ENCODE data around the gene MMRN1.
"Not testable (repeated sequence)": the region's sequence is repeated elsewhere in the genome, so short reads cannot be mapped to it uniquely, and the experiment has no call there.

The MMRN1 gene

GRCh38 chr4:89889289-89889688 lies 5.4 kb upstream of the MMRN1 start:
- Histone ChIP-seq H3K4me3 (ENCODE audit: low read length) (no peak overlapping the region), H3K4me1 (ENCODE audit: control insufficient read depth, insufficient read depth, low read length) (no peaks in the 10 kb centered on the region), H3K36me3 (ENCODE audit: control insufficient read depth, insufficient read depth, low read length, severe bottlenecking) (no peaks in the 10 kb centered on the region), H3K9me3 (ENCODE audit: control insufficient read depth, low read length) (no peaks in the 10 kb centered on the region), H3K27me3 (replicated peaks; ENCODE audit: control insufficient read depth, insufficient read depth, low read length) (no peaks in the 10 kb centered on the region), H3K9ac (ENCODE audit: low read length) (no peak overlapping the region)
- no peak for DNase-seq (ENCODE audit: low read depth)

GRCh38 chr4:89897867-89898266 lies 3.2 kb downstream of the MMRN1 start:
- H3K36me3 ChIP-seq (ENCODE audit: control insufficient read depth, insufficient read depth, low read length, severe bottlenecking), result no peaks in the 10 kb centered on the region
- H3K27me3 ChIP-seq (replicated peaks; ENCODE audit: control insufficient read depth, insufficient read depth, low read length), result peaks cover 8% of the 10 kb centered on the region
- no peaks in the 10 kb centered on the region for H3K9me3 ChIP-seq (ENCODE audit: control insufficient read depth, low read length)
- no peak overlapping the region for H3K4me3 ChIP-seq (ENCODE audit: low read length)
- H3K4me1 ChIP-seq (ENCODE audit: control insufficient read depth, insufficient read depth, low read length), result no peaks in the 10 kb centered on the region
- no peak overlapping the region for H3K9ac ChIP-seq (ENCODE audit: low read length)
- no peak for DNase-seq (ENCODE audit: low read depth)

- Histone ChIP-seq H3K36me3 (ENCODE audit: control insufficient read depth, insufficient read depth, low read length, severe bottlenecking) (no peaks in the 10 kb centered on the region), H3K9me3 (ENCODE audit: control insufficient read depth, low read length) (no peaks in the 10 kb centered on the region), H3K4me3 (ENCODE audit: low read length) (no peak overlapping the region), H3K27me3 (replicated peaks; ENCODE audit: control insufficient read depth, insufficient read depth, low read length) (peaks cover 8% of the 10 kb centered on the region), H3K4me1 (ENCODE audit: control insufficient read depth, insufficient read depth, low read length) (no peaks in the 10 kb centered on the region), H3K9ac (ENCODE audit: low read length) (no peak overlapping the region)
- DNase-seq (ENCODE audit: low read depth), result no peak
Measured at GRCh38 chr4:89898304-89898716, 3.7 kb downstream of the MMRN1 start.

GRCh38 chr4:89899152-89899551 lies 4.5 kb downstream of the MMRN1 start:
- Histone ChIP-seq H3K9ac (ENCODE audit: low read length) (no peak overlapping the region), H3K36me3 (ENCODE audit: control insufficient read depth, insufficient read depth, low read length, severe bottlenecking) (no peaks in the 10 kb centered on the region), H3K4me1 (ENCODE audit: control insufficient read depth, insufficient read depth, low read length) (no peaks in the 10 kb centered on the region), H3K4me3 (ENCODE audit: low read length) (no peak overlapping the region), H3K27me3 (replicated peaks; ENCODE audit: control insufficient read depth, insufficient read depth, low read length) (peaks cover 8% of the 10 kb centered on the region), H3K9me3 (ENCODE audit: control insufficient read depth, low read length) (no peaks in the 10 kb centered on the region)
- no peak for DNase-seq (ENCODE audit: low read depth)

- Histone ChIP-seq H3K4me3 (ENCODE audit: low read length) (no peak overlapping the region), H3K27me3 (replicated peaks; ENCODE audit: control insufficient read depth, insufficient read depth, low read length) (peaks cover 8% of the 10 kb centered on the region), H3K9me3 (ENCODE audit: control insufficient read depth, low read length) (no peaks in the 10 kb centered on the region), H3K4me1 (ENCODE audit: control insufficient read depth, insufficient read depth, low read length) (no peaks in the 10 kb centered on the region), H3K9ac (ENCODE audit: low read length) (no peak overlapping the region), H3K36me3 (ENCODE audit: control insufficient read depth, insufficient read depth, low read length, severe bottlenecking) (no peaks in the 10 kb centered on the region)
- DNase-seq (ENCODE audit: low read depth), result no peak
Measured at GRCh38 chr4:89899854-89900253, 5.2 kb downstream of the MMRN1 start.

- not testable (repeated sequence) for H3K27me3 ChIP-seq (replicated peaks; ENCODE audit: control insufficient read depth, insufficient read depth, low read length); H3K9me3 ChIP-seq (ENCODE audit: control insufficient read depth, low read length); H3K9ac ChIP-seq (ENCODE audit: low read length); H3K4me3 ChIP-seq (ENCODE audit: low read length); H3K4me1 ChIP-seq (ENCODE audit: control insufficient read depth, insufficient read depth, low read length); H3K36me3 ChIP-seq (ENCODE audit: control insufficient read depth, insufficient read depth, low read length, severe bottlenecking)
- DNase-seq (ENCODE audit: low read depth), result peak; percentile 88
Measured at GRCh38 chr4:89901808-89902431, 7.3 kb downstream of the MMRN1 start.

- DNase-seq (ENCODE audit: low read depth), result no peak
- no peak overlapping the region for H3K9ac ChIP-seq (ENCODE audit: low read length)
- no peaks in the 10 kb centered on the region for H3K9me3 ChIP-seq (ENCODE audit: control insufficient read depth, low read length)
- no peak overlapping the region for H3K4me3 ChIP-seq (ENCODE audit: low read length)
- no peaks in the 10 kb centered on the region for H3K36me3 ChIP-seq (ENCODE audit: control insufficient read depth, insufficient read depth, low read length, severe bottlenecking)
- H3K4me1 ChIP-seq (ENCODE audit: control insufficient read depth, insufficient read depth, low read length), result no peaks in the 10 kb centered on the region
- no peaks in the 10 kb centered on the region for H3K27me3 ChIP-seq (replicated peaks; ENCODE audit: control insufficient read depth, insufficient read depth, low read length)
Measured at GRCh38 chr4:89904524-89904923, 9.9 kb downstream of the MMRN1 start.

- H3K27me3 ChIP-seq (replicated peaks; ENCODE audit: control insufficient read depth, insufficient read depth, low read length), result no peaks in the 10 kb centered on the region
- H3K9ac ChIP-seq (ENCODE audit: low read length), result no peak overlapping the region
- no peak overlapping the region for H3K4me3 ChIP-seq (ENCODE audit: low read length)
- no peaks in the 10 kb centered on the region for H3K4me1 ChIP-seq (ENCODE audit: control insufficient read depth, insufficient read depth, low read length)
- H3K36me3 ChIP-seq (ENCODE audit: control insufficient read depth, insufficient read depth, low read length, severe bottlenecking), result no peaks in the 10 kb centered on the region
- no peak for DNase-seq (ENCODE audit: low read depth)
- H3K9me3 ChIP-seq (ENCODE audit: control insufficient read depth, low read length), result no peaks in the 10 kb centered on the region
Measured at GRCh38 chr4:89906316-89906715, 11.7 kb downstream of the MMRN1 start.

- Histone ChIP-seq H3K9me3 (ENCODE audit: control insufficient read depth, low read length) (no peaks in the 10 kb centered on the region), H3K36me3 (ENCODE audit: control insufficient read depth, insufficient read depth, low read length, severe bottlenecking) (no peaks in the 10 kb centered on the region), H3K27me3 (replicated peaks; ENCODE audit: control insufficient read depth, insufficient read depth, low read length) (no peaks in the 10 kb centered on the region), H3K4me3 (ENCODE audit: low read length) (no peak overlapping the region), H3K9ac (ENCODE audit: low read length) (no peak overlapping the region), H3K4me1 (ENCODE audit: control insufficient read depth, insufficient read depth, low read length) (no peaks in the 10 kb centered on the region)
- no peak for DNase-seq (ENCODE audit: low read depth)
Measured at GRCh38 chr4:89906777-89907521, 12.3 kb downstream of the MMRN1 start.

GRCh38 chr4:89909889-89910288 lies 15.2 kb downstream of the MMRN1 start:
- DNase-seq (ENCODE audit: low read depth), result no peak
- Histone ChIP-seq H3K27me3 (replicated peaks; ENCODE audit: control insufficient read depth, insufficient read depth, low read length) (no peaks in the 10 kb centered on the region), H3K4me1 (ENCODE audit: control insufficient read depth, insufficient read depth, low read length) (no peaks in the 10 kb centered on the region), H3K9ac (ENCODE audit: low read length) (no peak overlapping the region), H3K9me3 (ENCODE audit: control insufficient read depth, low read length) (no peaks in the 10 kb centered on the region), H3K4me3 (ENCODE audit: low read length) (no peak overlapping the region), H3K36me3 (ENCODE audit: control insufficient read depth, insufficient read depth, low read length, severe bottlenecking) (no peaks in the 10 kb centered on the region)

- H3K9ac ChIP-seq (ENCODE audit: low read length), result no peak overlapping the region
- peaks cover 4% of the 10 kb centered on the region for H3K4me1 ChIP-seq (ENCODE audit: control insufficient read depth, insufficient read depth, low read length)
- no peaks in the 10 kb centered on the region for H3K27me3 ChIP-seq (replicated peaks; ENCODE audit: control insufficient read depth, insufficient read depth, low read length)
- no peaks in the 10 kb centered on the region for H3K9me3 ChIP-seq (ENCODE audit: control insufficient read depth, low read length)
- no peaks in the 10 kb centered on the region for H3K36me3 ChIP-seq (ENCODE audit: control insufficient read depth, insufficient read depth, low read length, severe bottlenecking)
- no peak overlapping the region for H3K4me3 ChIP-seq (ENCODE audit: low read length)
- DNase-seq (ENCODE audit: low read depth), result no peak
Measured at GRCh38 chr4:89913623-89914022, 19.0 kb downstream of the MMRN1 start.

Data from adipocyte (in vitro differentiated cells).